Measurements from ENCODE around the gene HDAC11.
"Not testable (repeated sequence)": the region's sequence is repeated elsewhere in the genome, so short reads cannot be mapped to it uniquely, and the experiment has no call there.

Gene HDAC11

DNA sequence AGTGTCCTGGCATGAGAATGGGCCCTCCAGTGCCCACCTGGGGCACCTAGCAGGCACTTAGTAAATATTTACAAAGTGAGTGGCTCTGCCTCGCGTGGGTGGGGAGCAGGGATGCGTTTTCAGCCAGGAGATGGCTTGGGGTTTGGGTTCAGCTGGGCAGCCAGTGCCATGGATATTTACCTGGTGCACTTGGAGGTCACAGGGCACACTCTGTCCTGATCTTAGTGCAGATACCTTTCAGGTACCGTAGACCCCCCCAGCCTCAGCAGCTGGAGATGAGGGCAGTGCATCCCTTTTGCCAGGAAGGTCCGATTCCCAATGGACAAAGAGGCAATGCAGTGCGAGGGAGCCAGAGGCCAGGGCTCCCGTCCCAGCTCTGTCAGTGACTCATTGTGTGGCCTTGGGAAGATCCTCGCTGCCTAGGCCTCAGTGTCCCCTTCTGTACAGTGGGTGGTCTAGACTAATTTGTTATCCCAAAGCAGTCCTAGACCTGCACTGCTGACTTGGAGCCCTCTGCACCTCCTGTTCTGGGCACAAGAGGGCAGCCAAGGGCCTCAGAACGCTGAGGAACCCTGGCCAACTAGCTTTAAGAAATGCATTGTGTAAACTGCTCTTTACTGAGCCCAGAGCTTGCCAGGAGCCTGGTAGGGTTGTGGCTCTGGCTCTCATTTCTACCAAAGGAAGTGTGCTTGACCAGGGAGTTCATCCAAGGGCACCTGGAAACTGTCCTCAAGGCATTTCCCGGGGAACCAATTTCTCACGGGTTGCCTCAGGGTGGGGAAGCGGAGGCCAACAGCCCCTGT lies 16.0 kb downstream of the HDAC11 start:
- Histone ChIP-seq H3K36me3 (ENCODE audit: insufficient read depth, low read length) (no peaks in the 10 kb centered on the region), H3K4me3 (no peak overlapping the region), H3K9ac (ENCODE audit: insufficient read length) (no peak overlapping the region), H3K9me3 (ENCODE audit: low read depth, low read length) (no peaks in the 10 kb centered on the region), H3K27ac (no peak overlapping the region)
- TF ChIP-seq POLR2AphosphoS5 (IDR thresholded peaks at IDR 0.05; ENCODE audit: borderline replicate concordance, low read depth, low read length) (no peak), FOXP2 (optimal IDR thresholded peaks at IDR 0.05; ENCODE audit: control extremely low read depth, extremely low read length, insufficient read depth) (no peak), EZH2 (IDR thresholded peaks at IDR 0.05) (no peak)
- DNase-seq (ENCODE audit: low read depth, low spot score): no peak

DNA sequence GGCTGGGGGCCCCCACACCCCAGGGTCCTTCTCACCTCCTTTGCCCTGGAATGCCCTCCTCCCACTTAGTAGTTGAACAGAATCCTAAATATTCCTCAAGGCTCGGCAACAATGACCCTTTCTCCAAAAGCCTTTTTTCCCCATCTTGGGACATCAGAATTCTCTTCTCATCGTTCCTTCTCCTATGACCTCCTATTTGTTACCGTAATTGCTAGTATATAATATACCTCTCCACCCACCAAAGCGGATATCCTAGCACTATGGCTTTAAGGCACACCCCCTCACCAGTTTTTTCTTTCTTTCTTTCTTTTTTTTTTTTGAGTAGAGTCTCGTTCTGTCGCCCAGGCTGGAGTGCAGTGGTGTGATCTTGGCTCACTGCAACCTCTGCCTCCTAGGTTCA lies 16.8 kb downstream of the HDAC11 start:
- no peak overlapping the region for H3K27ac ChIP-seq
- TF ChIP-seq POLR2AphosphoS5 (IDR thresholded peaks at IDR 0.05; ENCODE audit: borderline replicate concordance, low read depth, low read length): no peak
- no peak for DNase-seq (ENCODE audit: low read depth, low spot score)
- H3K36me3 ChIP-seq (ENCODE audit: insufficient read depth, low read length): no peaks in the 10 kb centered on the region
- H3K4me3 ChIP-seq: no peak overlapping the region
- H3K9me3 ChIP-seq (ENCODE audit: low read depth, low read length): no peaks in the 10 kb centered on the region
- no peak overlapping the region for H3K9ac ChIP-seq (ENCODE audit: insufficient read length)

DNA sequence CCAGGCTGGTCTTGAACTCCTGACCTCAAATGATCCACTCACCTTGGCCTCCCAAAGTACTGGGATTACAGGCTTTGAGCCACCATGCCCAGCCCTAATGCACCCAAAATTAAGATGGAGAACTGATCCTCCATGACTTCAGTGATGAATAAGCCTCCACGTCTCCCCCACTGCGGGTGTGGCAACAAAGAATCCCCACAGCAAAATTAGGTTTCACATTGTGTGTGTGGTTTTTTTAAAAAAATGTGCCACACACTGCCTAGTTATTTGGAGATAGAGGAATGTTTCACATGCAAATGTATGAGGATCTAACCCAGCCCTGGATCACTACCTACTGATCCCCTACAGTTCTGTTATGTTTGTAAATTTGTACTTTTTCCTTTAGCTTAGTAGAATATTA lies 17.3 kb downstream of the HDAC11 start:
- Histone ChIP-seq H3K9me3 (ENCODE audit: low read depth, low read length) (no peaks in the 10 kb centered on the region), H3K9ac (ENCODE audit: insufficient read length) (no peak overlapping the region), H3K4me3 (no peak overlapping the region), H3K36me3 (ENCODE audit: insufficient read depth, low read length) (no peaks in the 10 kb centered on the region), H3K27ac (no peak overlapping the region)
- no peak for DNase-seq (ENCODE audit: low read depth, low spot score)
- TF ChIP-seq FOXP2 (optimal IDR thresholded peaks at IDR 0.05; ENCODE audit: control extremely low read depth, extremely low read length, insufficient read depth): no peak
- TF ChIP-seq EZH2 (IDR thresholded peaks at IDR 0.05): no peak
- TF ChIP-seq POLR2AphosphoS5 (IDR thresholded peaks at IDR 0.05; ENCODE audit: borderline replicate concordance, low read depth, low read length): no peak

DNA sequence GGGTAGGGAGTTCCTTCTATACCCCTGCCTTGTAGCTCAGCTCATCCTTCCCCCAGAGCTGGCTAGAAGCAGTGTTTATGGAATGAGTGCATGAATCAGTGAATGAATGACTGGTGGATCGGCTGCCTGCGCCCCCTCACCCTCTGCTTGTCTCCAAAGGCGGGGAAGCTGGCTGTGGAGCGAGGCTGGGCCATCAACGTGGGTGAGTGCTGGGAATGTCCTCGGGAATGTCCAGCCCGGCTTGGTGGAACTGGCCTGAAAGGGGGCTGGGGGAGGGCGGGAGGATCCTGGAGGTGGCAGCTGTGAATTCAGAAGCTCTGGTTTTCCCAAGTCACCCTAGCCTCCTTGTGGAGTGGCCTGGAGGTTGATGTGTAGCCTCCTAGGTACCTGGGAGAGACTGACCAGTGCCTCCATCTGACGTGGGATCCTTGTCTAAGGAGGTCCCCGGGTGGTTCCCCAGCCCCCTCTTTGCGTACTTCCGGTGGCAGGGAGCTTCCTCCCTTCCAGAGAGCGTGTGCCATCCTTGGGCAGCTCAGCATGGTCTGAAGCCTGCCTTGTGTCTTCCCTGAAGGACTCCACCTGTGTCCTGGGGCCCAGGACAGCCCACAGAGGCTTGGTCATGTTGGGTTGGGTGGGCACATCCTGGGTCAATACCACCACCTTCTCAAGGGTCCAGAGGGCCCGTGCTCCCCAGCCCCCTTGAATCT lies 18.4 kb downstream of the HDAC11 start:
- Histone ChIP-seq H3K9ac (ENCODE audit: insufficient read length) (no peak overlapping the region), H3K9me3 (ENCODE audit: low read depth, low read length) (no peaks in the 10 kb centered on the region), H3K4me3 (no peak overlapping the region), H3K36me3 (ENCODE audit: insufficient read depth, low read length) (no peaks in the 10 kb centered on the region), H3K27ac (no peak overlapping the region)
- no peak for TF ChIP-seq POLR2AphosphoS5 (IDR thresholded peaks at IDR 0.05; ENCODE audit: borderline replicate concordance, low read depth, low read length)
- DNase-seq (ENCODE audit: low read depth, low spot score): no peak

DNA sequence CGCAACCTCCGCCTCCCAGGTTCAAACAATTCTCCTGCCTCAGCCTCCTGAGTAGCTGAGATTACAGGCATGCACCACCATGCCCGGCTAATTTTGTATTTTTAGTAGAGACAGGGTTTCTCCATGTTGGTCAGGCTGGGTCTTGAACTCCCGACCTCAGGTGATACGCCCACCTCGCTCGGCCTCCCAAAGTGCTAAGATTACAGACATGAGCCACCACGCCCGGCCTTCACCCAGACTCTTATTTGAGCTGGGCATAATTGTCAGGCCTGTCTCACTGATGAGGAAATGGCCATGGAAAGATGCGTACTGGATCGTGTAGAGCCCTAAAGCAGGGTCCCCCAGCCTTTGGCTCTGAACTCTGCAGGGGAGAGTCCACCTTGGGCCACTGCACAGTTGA lies 19.1 kb downstream of the HDAC11 start:
- not testable (repeated sequence) for H3K9me3 ChIP-seq (ENCODE audit: low read depth, low read length); H3K9ac ChIP-seq (ENCODE audit: insufficient read length); H3K4me3 ChIP-seq; H3K27ac ChIP-seq; DNase-seq (ENCODE audit: low read depth, low spot score); H3K36me3 ChIP-seq (ENCODE audit: insufficient read depth, low read length)

DNA sequence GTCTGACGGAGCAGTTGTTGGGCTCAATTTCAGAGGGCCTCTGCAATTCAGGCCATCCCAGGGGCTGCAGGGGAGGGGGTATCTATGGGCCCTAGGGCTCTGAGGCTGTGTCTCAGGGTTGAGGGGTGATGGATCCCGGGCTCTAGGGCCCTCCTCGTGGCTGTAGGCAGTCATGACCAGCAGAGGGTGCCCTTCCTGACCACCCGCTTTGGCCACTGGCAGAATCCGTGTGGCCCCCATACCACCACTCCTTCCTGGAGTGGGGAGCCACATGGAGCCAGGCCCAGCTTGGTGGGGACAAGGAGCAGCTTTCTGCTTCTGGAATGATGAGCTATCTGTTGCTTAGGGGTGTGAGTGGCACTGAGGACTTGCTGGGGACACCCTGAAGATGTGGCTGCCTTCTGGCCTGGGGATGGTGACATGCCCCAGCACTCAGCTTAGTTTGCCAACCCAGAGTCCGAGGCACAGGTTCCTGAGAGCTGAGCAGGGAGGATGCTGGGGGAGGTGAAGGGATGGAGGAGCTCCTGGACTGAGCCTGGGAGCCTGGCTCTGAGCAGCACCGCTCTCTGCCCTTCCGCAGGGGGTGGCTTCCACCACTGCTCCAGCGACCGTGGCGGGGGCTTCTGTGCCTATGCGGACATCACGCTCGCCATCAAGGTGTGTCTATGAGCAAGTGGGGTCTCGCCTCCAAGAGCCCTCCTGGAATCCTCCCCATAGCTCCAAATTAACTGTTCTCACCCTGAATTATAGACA lies 20.2 kb downstream of the HDAC11 start:
- no peak overlapping the region for H3K27ac ChIP-seq
- H3K36me3 ChIP-seq (ENCODE audit: insufficient read depth, low read length): no peaks in the 10 kb centered on the region
- H3K9me3 ChIP-seq (ENCODE audit: low read depth, low read length): no peaks in the 10 kb centered on the region
- no peak overlapping the region for H3K4me3 ChIP-seq
- no peak for TF ChIP-seq POLR2AphosphoS5 (IDR thresholded peaks at IDR 0.05; ENCODE audit: borderline replicate concordance, low read depth, low read length)
- no peak for TF ChIP-seq FOXP2 (optimal IDR thresholded peaks at IDR 0.05; ENCODE audit: control extremely low read depth, extremely low read length, insufficient read depth)
- no peak for TF ChIP-seq EZH2 (IDR thresholded peaks at IDR 0.05)
- H3K9ac ChIP-seq (ENCODE audit: insufficient read length): no peak overlapping the region
- no peak for DNase-seq (ENCODE audit: low read depth, low spot score)

DNA sequence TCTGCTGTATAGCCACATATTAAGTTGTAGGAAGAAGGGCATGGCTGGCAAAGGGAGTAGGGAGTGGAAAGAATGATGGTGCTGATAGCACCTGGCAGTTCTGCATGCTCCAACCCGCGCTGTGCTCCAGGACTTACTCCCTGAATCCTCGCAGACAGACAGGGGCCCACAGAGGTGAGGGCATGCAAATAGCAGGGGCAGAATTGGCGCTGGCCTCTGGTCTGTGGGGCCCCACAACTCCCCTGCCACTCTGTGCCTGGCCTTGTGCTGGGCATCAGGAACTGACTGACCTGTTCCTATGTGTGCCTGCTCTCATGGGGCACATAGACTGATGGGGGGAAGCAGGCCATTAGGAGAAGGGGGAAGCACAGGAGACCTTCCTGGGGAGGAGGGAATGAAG lies 20.9 kb downstream of the HDAC11 start:
- H3K4me3 ChIP-seq: no peak overlapping the region
- no peak for DNase-seq (ENCODE audit: low read depth, low spot score)
- no peak for TF ChIP-seq FOXP2 (optimal IDR thresholded peaks at IDR 0.05; ENCODE audit: control extremely low read depth, extremely low read length, insufficient read depth)
- TF ChIP-seq EZH2 (IDR thresholded peaks at IDR 0.05): no peak
- TF ChIP-seq POLR2AphosphoS5 (IDR thresholded peaks at IDR 0.05; ENCODE audit: borderline replicate concordance, low read depth, low read length): no peak
- no peak overlapping the region for H3K9ac ChIP-seq (ENCODE audit: insufficient read length)
- H3K27ac ChIP-seq: no peak overlapping the region
- no peaks in the 10 kb centered on the region for H3K9me3 ChIP-seq (ENCODE audit: low read depth, low read length)
- no peaks in the 10 kb centered on the region for H3K36me3 ChIP-seq (ENCODE audit: insufficient read depth, low read length)

DNA sequence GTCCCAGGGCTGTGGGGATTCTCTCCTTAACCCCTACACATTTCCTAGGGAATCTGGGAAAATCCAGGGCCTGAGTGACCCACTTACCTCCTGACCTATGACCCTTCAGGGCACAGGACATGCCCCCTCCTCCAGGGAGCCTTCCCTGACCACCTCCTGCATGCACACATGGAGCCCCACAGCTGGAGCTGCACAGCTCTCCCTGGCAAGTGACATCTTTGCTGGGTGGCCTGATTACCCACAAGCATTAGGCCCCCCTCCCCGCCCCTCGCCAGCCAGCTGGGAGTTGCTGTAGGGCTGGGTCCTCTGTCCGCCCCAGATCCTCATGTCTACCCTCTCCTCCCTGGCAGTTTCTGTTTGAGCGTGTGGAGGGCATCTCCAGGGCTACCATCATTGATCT lies 21.4 kb downstream of the HDAC11 start:
- H3K27ac ChIP-seq: no peak overlapping the region
- no peak for DNase-seq (ENCODE audit: low read depth, low spot score)
- H3K9ac ChIP-seq (ENCODE audit: insufficient read length): no peak overlapping the region
- TF ChIP-seq EZH2 (IDR thresholded peaks at IDR 0.05): no peak
- no peak for TF ChIP-seq POLR2AphosphoS5 (IDR thresholded peaks at IDR 0.05; ENCODE audit: borderline replicate concordance, low read depth, low read length)
- no peak for TF ChIP-seq FOXP2 (optimal IDR thresholded peaks at IDR 0.05; ENCODE audit: control extremely low read depth, extremely low read length, insufficient read depth)
- H3K4me3 ChIP-seq: no peak overlapping the region
- H3K36me3 ChIP-seq (ENCODE audit: insufficient read depth, low read length): no peaks in the 10 kb centered on the region
- no peaks in the 10 kb centered on the region for H3K9me3 ChIP-seq (ENCODE audit: low read depth, low read length)
